Measurements from ENCODE around the gene HOOK1. TPM values are rescaled to one million over a fixed set of nuclear protein-coding genes. Genes with fewer than 3 reads are reported as not detected.

Gene HOOK1
- polyA plus RNA-seq, 1 of the 3 experiments (the other 2 are of a cell fraction) = 0.35 TPM

DNA sequence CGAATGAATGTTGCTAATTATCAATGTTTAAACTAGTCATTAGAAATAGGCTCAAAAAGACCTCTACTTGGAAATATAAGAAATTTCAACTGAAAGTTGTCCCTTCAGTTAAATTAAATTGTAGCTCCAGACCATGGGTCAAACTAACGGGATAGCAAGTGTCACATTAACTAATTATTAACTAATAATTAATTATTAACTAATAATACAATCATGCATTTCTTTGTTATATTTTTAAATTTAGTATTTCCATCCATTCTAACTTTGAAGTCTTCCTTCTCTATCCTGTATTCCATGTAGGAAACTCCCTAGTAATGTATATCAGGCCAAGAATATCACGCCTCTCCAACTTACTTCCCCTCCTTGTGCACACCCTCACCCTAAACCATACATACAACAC is 43.4 kb upstream of the HOOK1 start:
- Histone ChIP-seq H3K27me3 (ENCODE audit: insufficient read depth) (no peaks in the 10 kb centered on the region), H3K4me3 (ENCODE audit: low read depth in 2 of 2, low read length in 1 of 2) (no peak overlapping the region), H3K4me1 (ENCODE audit: control insufficient read depth in 1 of 2, insufficient read depth in 2 of 2, low read depth in 1 of 2, low read length in 1 of 2) (peaks cover 19 to 26% of the 10 kb centered on the region in 2 experiments; a peak in 3 of 4 replicates), H3K9me3 (no peaks in the 10 kb centered on the region), H2AFZ (ENCODE audit: low read depth) (no peak overlapping the region), H3K9ac (no peak overlapping the region), H4K20me1 (ENCODE audit: insufficient read depth) (no peaks in the 10 kb centered on the region), H3K27ac (ENCODE audit: low read depth in 2 of 2, low read length in 1 of 2) (no peak overlapping the region), H3F3A (replicated peaks; ENCODE audit: insufficient read depth) (peaks cover 3% of the 10 kb centered on the region), H3K9me2 (no peaks in the 10 kb centered on the region), H3K79me2 (ENCODE audit: insufficient read depth) (no peaks in the 10 kb centered on the region), H3K4me2 (no peak overlapping the region), H3K36me3 (replicated peaks in 1 of 2; ENCODE audit: control insufficient read depth in 1 of 2, insufficient read depth in 2 of 2, low read length in 1 of 2) (no peaks in the 10 kb centered on the region)
- TF ChIP-seq RCOR1 (IDR thresholded peaks at IDR 0.05; ENCODE audit: low read length) (no peak), TEAD4 (IDR thresholded peaks at IDR 0.05; ENCODE audit: borderline replicate concordance, insufficient read depth) (no peak), FOXM1 (IDR thresholded peaks at IDR 0.05; ENCODE audit: low read depth) (no peak), POLR2AphosphoS5 (IDR thresholded peaks at IDR 0.05; ENCODE audit: low read depth, low read length) (no peak), RFX5 (IDR thresholded peaks at IDR 0.05; ENCODE audit: low read length) (no peak), JUND (IDR thresholded peaks at IDR 0.05) (no peak), NRF1 (IDR thresholded peaks at IDR 0.05; ENCODE audit: low read depth, low read length) (no peak), ZBTB33 (IDR thresholded peaks at IDR 0.05; ENCODE audit: borderline replicate concordance, low read depth) (no peak), TAF1 (IDR thresholded peaks at IDR 0.05; ENCODE audit: borderline replicate concordance, low read depth, low read length) (no peak), EP300 (IDR thresholded peaks at IDR 0.05; ENCODE audit: borderline replicate concordance in 1 of 2, low read depth in 1 of 2, low read length in 1 of 2) (no peak)
- TF ChIP-seq, protein P1, sequence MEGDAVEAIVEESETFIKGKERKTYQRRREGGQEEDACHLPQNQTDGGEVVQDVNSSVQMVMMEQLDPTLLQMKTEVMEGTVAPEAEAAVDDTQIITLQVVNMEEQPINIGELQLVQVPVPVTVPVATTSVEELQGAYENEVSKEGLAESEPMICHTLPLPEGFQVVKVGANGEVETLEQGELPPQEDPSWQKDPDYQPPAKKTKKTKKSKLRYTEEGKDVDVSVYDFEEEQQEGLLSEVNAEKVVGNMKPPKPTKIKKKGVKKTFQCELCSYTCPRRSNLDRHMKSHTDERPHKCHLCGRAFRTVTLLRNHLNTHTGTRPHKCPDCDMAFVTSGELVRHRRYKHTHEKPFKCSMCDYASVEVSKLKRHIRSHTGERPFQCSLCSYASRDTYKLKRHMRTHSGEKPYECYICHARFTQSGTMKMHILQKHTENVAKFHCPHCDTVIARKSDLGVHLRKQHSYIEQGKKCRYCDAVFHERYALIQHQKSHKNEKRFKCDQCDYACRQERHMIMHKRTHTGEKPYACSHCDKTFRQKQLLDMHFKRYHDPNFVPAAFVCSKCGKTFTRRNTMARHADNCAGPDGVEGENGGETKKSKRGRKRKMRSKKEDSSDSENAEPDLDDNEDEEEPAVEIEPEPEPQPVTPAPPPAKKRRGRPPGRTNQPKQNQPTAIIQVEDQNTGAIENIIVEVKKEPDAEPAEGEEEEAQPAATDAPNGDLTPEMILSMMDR (IDR thresholded peaks at IDR 0.05) = no peak
- TF ChIP-seq, protein P2, sequence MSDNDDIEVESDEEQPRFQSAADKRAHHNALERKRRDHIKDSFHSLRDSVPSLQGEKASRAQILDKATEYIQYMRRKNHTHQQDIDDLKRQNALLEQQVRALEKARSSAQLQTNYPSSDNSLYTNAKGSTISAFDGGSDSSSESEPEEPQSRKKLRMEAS (IDR thresholded peaks at IDR 0.05; ENCODE audit: low read depth) = no peak
- TF ChIP-seq, protein P3, sequence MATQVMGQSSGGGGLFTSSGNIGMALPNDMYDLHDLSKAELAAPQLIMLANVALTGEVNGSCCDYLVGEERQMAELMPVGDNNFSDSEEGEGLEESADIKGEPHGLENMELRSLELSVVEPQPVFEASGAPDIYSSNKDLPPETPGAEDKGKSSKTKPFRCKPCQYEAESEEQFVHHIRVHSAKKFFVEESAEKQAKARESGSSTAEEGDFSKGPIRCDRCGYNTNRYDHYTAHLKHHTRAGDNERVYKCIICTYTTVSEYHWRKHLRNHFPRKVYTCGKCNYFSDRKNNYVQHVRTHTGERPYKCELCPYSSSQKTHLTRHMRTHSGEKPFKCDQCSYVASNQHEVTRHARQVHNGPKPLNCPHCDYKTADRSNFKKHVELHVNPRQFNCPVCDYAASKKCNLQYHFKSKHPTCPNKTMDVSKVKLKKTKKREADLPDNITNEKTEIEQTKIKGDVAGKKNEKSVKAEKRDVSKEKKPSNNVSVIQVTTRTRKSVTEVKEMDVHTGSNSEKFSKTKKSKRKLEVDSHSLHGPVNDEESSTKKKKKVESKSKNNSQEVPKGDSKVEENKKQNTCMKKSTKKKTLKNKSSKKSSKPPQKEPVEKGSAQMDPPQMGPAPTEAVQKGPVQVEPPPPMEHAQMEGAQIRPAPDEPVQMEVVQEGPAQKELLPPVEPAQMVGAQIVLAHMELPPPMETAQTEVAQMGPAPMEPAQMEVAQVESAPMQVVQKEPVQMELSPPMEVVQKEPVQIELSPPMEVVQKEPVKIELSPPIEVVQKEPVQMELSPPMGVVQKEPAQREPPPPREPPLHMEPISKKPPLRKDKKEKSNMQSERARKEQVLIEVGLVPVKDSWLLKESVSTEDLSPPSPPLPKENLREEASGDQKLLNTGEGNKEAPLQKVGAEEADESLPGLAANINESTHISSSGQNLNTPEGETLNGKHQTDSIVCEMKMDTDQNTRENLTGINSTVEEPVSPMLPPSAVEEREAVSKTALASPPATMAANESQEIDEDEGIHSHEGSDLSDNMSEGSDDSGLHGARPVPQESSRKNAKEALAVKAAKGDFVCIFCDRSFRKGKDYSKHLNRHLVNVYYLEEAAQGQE (IDR thresholded peaks at IDR 0.05; ENCODE audit: low read depth, low read length) = no peak
- no peak for DNase-seq
- ChIA-PET POLR2A (no interaction called here), CTCF (interaction anchor here (1.0 to 1.9 kb wide), 3 partner anchors 12 to 176 kb away, joined by 3 to 18 read pairs (median 5); no protein-coding TSS in a partner anchor)
- WGBS (ENCODE audit: low lambda C conversion rate) = 87% methylated on average over 3 of the region's 3 CpGs

Measured in SK-N-SH (cell line).